ENCODE results near the gene TBC1D28.
A peak's percentile ranks its signal among the peaks of the same experiment; 100 is the strongest.
"Not testable (repeated sequence)": the region's sequence is repeated elsewhere in the genome, so short reads cannot be mapped to it uniquely, and the experiment has no call there.

TBC1D28 gene

DNA sequence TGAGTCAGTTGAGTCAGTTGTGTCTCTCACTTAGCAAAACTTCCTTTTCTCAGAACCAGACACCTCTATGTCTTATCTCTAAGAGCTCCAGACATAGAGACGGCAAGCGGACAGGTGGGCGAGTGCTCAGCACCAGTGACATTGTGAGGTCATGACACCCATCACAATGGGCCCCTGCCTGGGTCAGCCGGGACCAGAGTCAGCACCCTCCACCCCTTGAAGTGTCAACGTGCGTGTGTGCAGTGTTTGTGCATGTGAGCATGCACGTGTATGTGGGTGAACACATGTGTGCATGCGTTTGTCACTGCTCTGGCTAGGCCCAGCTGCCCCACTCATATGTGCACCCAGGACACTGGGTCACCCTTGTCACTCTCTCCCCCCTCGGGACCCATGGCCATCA, at the start of gene TBC1D28:
Gene TBC1D28 (minus strand): TSS at position 101 of the 400 bp plus-strand sequence. CDS start 3,039 bp downstream, outside the sequence.
- DNase-seq, result not testable (repeated sequence)

GRCh38 chr17:18682668-18683067, 38.5 kb upstream of the TBC1D28 start:
- DNase-seq, result not testable (repeated sequence)

GRCh38 chr17:18681767-18682571, 37.8 kb upstream of the TBC1D28 start, which contains the start of gene FOXO3B:
TSS of gene FOXO3B (minus strand) at chr17:18682314. CDS start at chr17:18681651, 663 bp downstream.
- DNase-seq, result peak; percentile 75

GRCh38 chr17:18677381-18677780, 33.2 kb upstream of the TBC1D28 start:
- DNase-seq, result not testable (repeated sequence)

DNA sequence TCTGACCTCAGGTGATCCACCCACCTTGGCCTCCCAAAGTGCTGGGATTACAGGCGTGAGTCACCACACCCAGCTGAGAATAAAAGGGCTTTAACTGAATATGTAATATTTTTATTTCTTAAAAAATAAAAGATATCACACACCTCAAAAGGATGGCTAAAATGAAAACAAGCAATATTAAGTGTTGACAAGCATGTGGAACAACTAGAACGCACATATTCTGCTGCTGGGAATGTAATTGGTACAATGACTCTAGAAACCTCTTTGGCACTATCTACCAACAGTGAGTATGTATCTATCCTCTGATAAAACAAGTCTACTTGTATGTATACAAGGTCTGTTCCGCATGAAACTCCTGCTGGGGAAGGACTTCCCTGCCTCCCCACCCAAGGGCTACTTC, 32.7 kb upstream of the TBC1D28 start:
- not testable (repeated sequence) for DNase-seq

GRCh38 chr17:18672395-18673227, 28.4 kb upstream of the TBC1D28 start:
- DNase-seq, result not testable (repeated sequence)

- not testable (repeated sequence) for DNase-seq
These were observed 24.4 kb upstream of the TBC1D28 start for GRCh38 chr17:18668625-18669024.

DNA sequence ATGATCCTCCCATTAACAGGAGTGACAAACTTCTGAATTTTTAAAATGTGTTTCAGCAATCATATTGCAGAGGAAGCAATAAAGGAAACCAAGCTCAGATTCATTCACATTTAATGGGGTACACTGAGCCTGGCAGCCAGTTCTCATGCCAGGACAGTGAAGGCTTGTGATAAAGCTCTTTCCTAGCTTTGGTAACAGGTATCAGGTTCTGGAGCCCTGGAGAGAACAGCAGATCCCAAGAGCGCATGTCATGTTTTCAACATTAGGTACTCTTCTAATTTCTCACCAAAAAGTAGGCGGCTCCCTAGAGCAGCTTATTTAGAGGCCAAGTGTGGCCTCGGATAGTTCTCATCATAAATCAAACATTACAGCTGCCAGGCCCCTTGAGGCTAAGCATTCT, 23.3 kb upstream of the TBC1D28 start:
- DNase-seq, result not testable (repeated sequence)

DNA sequence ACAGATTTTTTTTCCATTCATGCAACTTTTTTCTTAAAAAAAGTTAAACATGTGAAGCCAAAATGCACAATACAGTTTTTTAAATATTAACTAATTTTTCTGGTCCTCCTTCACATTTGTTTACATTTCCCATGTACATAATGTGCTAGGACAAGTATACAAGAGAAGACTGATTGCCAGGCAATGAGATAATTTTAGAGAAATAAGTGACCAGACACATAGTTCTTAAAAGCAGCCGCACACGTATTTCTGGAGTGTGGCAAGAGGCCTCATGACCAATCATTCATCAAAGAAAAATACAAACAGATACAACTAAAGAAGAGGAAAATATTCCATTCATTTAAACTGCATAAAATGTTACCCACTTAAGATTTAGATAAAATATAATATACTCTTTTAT, 22.1 kb upstream of the TBC1D28 start:
- DNase-seq, result not testable (repeated sequence)

DNA sequence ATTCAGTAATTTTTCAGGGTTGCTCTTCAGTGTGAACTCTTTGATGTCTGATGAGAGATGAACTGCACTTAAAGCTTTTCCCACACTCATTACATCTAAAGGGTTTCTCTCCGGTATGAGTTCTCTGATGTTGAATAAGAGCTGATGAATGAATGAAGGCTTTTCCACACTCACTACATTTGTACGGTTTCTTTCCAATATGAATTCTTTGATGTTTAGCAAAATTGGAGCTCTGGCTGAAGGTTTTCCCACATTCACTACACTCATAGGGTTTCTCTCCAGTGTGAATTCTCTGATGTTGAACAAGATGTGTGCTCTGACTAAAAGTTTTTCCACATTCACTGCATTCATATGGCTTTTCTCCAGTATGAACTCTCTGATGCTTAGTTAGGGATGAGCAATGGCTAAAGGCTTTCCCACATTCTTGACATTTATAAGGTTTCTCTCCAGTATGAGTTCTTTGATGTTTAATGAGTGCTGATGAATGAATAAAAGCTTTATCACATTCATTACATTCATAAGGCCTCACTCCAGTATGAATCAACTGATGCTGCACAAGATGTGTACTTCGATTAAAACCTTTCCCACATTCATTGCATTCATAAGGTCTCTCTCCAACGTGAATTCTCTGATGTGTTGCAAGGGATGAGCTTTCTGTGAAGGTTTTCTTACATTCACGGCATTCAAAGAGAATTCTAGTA, 17.9 kb upstream of the TBC1D28 start:
- not testable (repeated sequence) for DNase-seq

DNA sequence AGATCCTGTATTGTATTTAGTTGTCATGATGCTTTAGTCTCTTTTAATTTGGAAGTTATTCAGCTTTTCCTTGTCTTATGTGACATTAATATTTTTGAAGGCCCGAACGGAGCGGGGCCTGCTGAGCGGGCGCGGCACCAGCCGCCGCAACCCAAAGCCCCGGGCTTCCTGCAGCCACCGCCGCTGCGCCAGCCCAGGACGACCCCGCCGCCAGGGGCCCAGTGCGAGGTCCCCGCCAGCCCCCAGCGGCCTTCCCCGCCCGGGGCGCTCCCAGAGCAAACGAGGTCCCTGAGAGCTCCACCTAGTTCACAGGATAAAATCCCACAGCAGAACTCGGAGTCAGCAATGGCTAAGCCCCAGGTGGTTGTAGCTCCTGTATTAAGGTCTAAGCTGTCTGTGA, 5.9 kb upstream of the TBC1D28 start:
- not testable (repeated sequence) for DNase-seq

GRCh38 chr17:18643124-18643523, 1.1 kb downstream of the TBC1D28 start:
- not testable (repeated sequence) for DNase-seq

DNA sequence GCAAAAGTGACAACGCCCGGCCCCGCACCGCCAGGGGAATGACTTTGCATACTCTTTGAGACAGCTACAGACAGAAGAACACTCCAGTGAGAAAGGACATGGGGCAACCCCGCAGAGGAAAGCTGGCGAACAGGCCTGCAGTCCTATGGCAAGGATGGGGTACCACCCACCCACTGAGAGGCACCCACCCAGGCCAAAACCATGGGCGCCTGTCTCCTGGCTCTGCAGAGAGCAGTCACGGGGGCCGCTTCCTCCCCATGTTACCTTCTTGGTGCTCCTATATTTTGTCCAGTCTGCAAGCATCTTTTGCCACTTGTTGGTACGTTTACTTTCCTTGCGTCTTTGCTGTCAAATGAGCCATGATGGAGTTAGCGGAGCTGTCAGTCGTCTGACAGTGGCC, 5.8 kb downstream of the TBC1D28 start:
- DNase-seq, result not testable (repeated sequence)

DNA sequence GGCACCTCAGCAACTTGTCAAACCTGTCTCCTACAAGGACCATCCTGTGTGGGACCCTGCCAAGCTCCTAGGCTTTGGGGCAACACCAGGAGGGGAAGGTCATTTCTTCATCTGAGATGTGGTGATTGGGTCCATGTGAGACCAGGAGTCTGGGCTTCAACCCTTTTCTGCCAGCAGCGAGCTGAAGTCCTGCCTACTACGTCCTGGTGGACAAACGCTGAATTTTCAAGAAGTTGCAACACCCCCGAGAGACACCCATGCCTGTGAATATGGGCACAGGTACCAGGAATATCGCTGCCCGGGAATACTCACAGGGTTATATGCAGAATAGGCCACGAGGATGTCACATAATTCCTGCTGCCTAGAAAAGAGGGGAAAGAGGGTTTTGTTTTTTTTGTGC, 8.0 kb downstream of the TBC1D28 start:
- DNase-seq, result not testable (repeated sequence)

DNA sequence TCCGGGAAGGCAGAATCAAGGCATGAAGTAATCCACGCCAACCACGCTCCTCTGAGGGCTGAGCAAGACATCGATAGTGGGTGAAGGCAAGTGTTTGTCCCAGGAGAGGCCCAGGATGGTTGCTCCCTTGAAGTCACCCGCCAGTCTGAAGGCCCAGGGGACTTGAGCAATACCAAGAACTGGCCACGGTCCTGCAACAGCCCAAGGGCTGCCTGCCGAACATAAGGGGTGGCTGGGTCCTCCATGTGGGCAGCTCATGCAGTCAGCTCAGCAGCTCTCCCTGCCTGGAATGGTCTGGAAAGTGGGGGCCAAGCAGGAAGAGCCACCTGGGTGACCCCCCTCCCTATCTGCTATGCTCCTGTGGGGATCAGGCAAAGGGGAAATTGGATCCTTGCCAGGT, 8.4 kb downstream of the TBC1D28 start:
- DNase-seq, result not testable (repeated sequence)

DNA sequence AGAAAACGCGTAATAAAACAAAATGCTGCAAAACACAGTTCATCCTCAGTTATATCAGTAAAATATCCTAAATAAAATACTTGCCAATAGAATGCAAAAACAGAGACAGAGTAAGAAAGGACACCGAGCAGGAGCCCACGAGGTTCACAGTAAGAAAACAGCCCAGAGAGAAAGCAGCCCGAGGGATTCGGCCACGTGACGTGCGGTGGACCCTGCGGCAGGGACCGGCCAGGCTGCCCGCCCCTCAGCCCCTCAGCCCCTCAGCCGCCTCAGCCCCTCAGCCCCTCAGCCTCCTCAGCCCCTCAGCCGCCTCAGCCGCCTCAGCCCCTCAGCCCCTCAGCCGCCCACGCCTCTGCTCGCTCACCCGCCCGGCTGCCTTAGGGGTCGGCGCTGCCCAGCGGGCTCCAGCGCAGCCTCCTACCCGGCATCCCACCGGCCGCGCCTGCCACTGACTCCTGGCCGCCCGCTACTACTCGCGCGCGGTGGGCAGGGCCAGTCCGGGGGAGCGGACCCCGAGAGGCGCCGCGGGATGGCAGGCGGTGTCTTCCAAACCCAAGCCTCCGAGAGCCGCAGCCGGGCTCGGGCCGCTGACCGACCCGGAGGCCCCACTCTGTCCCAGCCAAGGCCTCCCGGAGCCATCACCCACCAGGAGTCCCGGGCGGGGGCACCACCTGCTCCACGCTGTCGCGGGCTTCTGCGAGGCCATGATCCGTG, 9.5 kb downstream of the TBC1D28 start:
- not testable (repeated sequence) for DNase-seq

GRCh38 chr17:18626152-18626870, 17.9 kb downstream of the TBC1D28 start:
- no peak for DNase-seq

DNA sequence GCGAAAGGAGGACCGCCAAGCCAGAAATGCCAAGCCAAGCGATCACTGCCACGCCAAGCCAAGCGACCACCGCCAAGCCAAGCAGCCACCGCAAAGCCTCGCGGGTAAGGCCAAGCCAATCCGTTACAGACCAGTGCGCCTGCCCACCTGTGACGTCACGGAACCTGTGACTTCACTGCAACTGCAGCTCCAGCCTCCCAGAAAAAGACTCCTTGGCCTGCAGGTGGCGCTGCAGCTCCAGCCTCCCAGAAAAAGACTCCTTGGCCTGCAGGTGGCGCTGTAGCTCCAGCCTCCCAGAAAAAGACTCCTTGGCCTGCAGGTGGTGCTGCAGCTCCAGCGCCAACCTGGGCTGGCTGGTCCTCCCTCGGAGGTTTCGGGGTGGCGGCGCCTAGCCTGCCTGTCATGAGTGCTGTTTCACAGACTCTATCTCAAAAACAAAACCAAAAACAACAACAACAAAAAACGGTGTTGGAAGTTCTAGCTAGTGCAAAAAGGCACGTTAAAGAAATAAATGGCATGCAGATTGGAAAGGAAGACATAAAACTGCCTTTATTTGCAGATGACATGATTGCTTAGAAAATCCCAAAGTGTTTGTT, 18.6 kb downstream of the TBC1D28 start:
- DNase-seq, result not testable (repeated sequence)

DNA sequence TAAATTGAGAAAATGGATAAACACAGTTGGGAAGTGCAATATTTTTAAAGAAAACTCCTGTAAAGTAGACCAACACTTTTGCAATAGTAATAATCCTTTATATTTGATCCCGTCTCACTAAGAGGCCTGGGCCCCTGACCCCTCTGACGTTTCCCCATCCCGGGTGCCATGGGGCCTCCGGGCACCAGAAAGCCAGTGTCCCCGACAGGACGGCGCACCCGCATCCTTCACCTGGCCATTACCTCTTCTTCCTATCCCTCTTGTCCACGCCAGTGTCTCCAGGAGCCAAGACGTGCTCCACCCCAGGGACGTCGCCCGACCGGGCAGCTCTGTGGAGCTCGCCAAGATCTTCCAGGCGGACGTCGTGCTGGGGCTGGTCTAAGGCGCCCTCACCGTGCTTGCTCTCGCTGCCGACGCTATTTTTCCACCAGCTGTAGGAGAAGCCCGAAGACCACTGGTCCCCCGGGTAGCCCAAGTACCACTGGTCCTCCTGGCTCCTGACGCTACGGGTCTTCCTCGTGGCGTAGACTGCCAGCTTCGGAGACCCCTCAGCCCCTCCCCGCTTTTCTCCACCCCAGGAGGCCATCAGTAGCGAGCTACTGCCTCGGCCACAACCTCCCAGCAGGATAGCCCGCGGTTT, 19.2 kb downstream of the TBC1D28 start:
- not testable (repeated sequence) for DNase-seq

GRCh38 chr17:18617613-18618012, 26.6 kb downstream of the TBC1D28 start:
- DNase-seq, result not testable (repeated sequence)

- not testable (repeated sequence) for DNase-seq
These were observed 31.2 kb downstream of the TBC1D28 start for GRCh38 chr17:18613016-18613415.

Data from amniotic stem cell (primary cell).